OCI-LY3 (cell line): Measurements from ENCODE around the gene PHB1.

Experiments
- CTCF ChIP-seq: fragments of 200-600, 300-600 bp; sonication (generic); IDR thresholded peaks from 2 replicates; pipeline ENCODE4 v1.5.1; 2014; ENCODE audit warnings: antibody characterized with exemption, low read length, low read depth
- EZH2phosphoT487 ChIP-seq: fragments of 200-600 bp; shearing (Covaris generic); IDR thresholded peaks from 2 replicates; pipeline ENCODE4 v1.6.1; 2018; ENCODE audit warnings: antibody characterized with exemption, mixed run types, low read depth

DNA sequence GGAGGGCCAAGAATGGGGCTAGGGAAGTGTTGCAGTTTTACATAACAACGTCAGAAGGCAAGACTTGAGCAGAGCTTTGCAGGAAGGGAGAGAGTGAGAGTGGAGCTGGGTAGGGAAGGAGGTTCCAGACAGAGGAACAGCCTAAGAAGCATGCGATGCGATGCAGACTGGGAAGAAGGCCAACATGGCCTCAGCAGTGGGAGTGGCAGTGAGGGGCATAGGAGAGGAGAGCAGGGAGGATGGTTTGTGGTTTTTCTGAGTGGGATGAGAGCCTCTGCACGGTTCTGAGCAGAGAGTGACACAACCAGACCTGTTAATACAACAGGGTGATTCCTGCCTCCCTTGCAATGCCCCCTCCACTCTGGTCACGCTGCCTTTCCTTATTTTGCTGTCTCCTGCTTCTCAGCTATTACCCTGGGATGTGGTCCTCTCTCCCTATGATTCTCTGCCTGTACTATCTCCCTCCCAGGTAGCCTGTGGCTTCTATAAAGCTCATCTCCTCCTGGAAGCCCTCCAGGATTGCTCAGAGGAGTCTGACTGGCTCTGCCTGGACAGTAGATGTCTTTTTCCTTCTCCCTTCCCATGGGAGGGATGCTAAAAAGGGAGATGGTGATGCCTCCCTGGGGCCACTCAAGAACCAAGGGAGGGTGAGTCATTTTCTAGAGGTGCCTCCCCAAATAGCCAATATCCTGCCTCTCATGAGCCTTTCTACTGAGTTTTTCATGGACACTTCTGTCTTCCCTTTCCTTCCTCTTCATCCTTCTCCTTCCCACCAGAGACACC is 41.7 kb upstream of the PHB1 start:
- TF ChIP-seq CTCF (no peak), EZH2phosphoT487 (no peak)
